Upper lobe of left lung (tissue), 6 donors: Measurements from ENCODE around the gene PPP6R3. TPM values are rescaled to one million over a fixed set of nuclear protein-coding genes. Genes with fewer than 3 reads are reported as not detected.
A peak's percentile ranks its signal among the peaks of the same experiment; 100 is the strongest.

Experiments
- ATAC-seq, 2 donors: fragments of 200-7000 bp; cut with Tn5 transposase; one replicate each; pipeline ENCODE4 v1.9.1; 2022; ENCODE audit warnings: mild to moderate bottlenecking in 2 of 2, moderate library complexity in 2 of 2; ENCODE audit not compliant: low FRiP score in 2 of 2
- DNase-seq, 2 donors: peaks; one replicate each; pipeline ENCODE4 v3.0.0-alpha.2; 2019 to 2020
- H3K27ac ChIP-seq, 4 donors: fragments of 200-600 bp; sonication (generic); one replicate each; pipeline ENCODE4 v1.5.1; 2016 to 2019
- H3K27me3 ChIP-seq, 4 donors: fragments of 200-600 bp; sonication (generic); one replicate each; pipeline ENCODE4 v1.5.1; 2017 to 2019
- H3K36me3 ChIP-seq, 4 donors: fragments of 200-600 bp; sonication (generic); one replicate each; pipeline ENCODE4 v1.5.1; 2016 to 2019
- H3K4me1 ChIP-seq, 4 donors: fragments of 200-600 bp; sonication (generic); one replicate each; pipeline ENCODE4 v1.5.1; 2018 to 2019
- H3K4me3 ChIP-seq, 4 donors: fragments of 200-600 bp; sonication (generic); one replicate each; pipeline ENCODE4 v1.5.1; 2017 to 2019; ENCODE audit warnings: mild to moderate bottlenecking in 2 of 4, moderate library complexity in 1 of 4
- H3K9me3 ChIP-seq, 4 donors: fragments of 200-600 bp; sonication (generic); one replicate each; pipeline ENCODE4 v1.5.1; 2018 to 2019
- EP300 ChIP-seq, 4 donors: sonication (generic); formaldehyde crosslinking; IDR thresholded peaks; one replicate each; pipeline ENCODE4 v1.5.1; 2017; ENCODE audit warnings: antibody characterized with exemption in 4 of 4, control low read depth in 2 of 4
- POLR2A ChIP-seq, 4 donors: fragments of 450-650 bp; IDR thresholded peaks; one replicate each; pipeline ENCODE4 v1.5.1; 2016 to 2017; ENCODE audit warnings: antibody characterized with exemption in 4 of 4, mild to moderate bottlenecking in 2 of 4
- POLR2AphosphoS5 ChIP-seq, 2 donors: sonication (generic); formaldehyde crosslinking; IDR thresholded peaks; one replicate each; pipeline ENCODE4 v1.5.1; 2017; ENCODE audit warnings: antibody characterized with exemption in 2 of 2
- WGBS, 2 donors: methylation state at CpG; one replicate each; pipeline ENCODE4 v1.1.5; 2017 to 2018; 5-methylcytosine and 5-hydroxymethylcytosine counted together
- total RNA-seq, 6 donors: library from RNA; depleted of rRNA in 4 of 6; stranded (reverse); fragments of >200 nt in 4 of 6; gene quantifications; one replicate each; pipeline versions ENCODE4 v1.1.0 to v1.2.1, GENCODE V29; 2016 to 2021
- TF ChIP-seq, protein P1 (sequence below), 6 experiments: fragments of 450-650 bp in 4 of 6; fragments of 200-600 bp in 2 of 6; sonication (generic) in 2 of 6; IDR thresholded peaks; one replicate each; pipeline ENCODE4 v1.5.1; 2016 to 2019; ENCODE audit warnings: antibody characterized with exemption in 6 of 6
- donor health status: DM: no; HTN: no; CAD: no; lungs with moderate emphysema.
- donor health status: DM: no; HTN: yes; CAD: no; lungs with severe emphysema.

PPP6R3 gene
- total RNA-seq, 6 donors from 2014 or later, result 75.7 to 195 (median 114) TPM

DNA sequence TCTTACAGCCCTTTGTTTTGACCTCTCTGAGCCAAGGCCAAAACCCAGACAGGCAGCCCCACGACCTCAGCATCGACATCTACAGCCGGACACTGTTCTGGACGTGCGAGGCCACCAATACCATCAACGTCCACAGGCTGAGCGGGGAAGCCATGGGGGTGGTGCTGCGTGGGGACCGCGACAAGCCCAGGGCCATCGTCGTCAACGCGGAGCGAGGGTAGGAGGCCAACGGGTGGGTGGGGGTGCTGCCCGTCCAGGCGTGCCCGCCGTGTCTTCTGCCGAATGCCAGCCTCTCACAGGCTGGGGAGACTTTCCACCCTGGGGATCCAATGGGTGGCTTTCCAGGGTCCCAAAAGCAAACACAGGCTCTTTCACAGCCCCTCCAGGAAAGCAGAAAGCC, 37.1 kb upstream of the PPP6R3 start:
- 96 to 97% methylated on average over 21 of the region's 21 CpGs for WGBS, 2 donors

GRCh38 chr11:68424101-68424632, 36.4 kb upstream of the PPP6R3 start:
- no peak overlapping the region for H3K4me3 ChIP-seq
- H3K9me3 ChIP-seq, result peaks cover 0 to 3% (median 0%) of the 10 kb centered on the region in 4 donors
- H3K36me3 ChIP-seq, result peaks cover 0 to 47% (median 20%) of the 10 kb centered on the region in 4 donors
- 92 to 93% methylated on average over 16 to 19 of the region's 19 CpGs for WGBS, 2 donors
- H3K27ac ChIP-seq, result no peak overlapping the region
- DNase-seq (no peak), ATAC-seq (no peak)
- no peaks in the 10 kb centered on the region for H3K4me1 ChIP-seq
- TF ChIP-seq, protein P1, sequence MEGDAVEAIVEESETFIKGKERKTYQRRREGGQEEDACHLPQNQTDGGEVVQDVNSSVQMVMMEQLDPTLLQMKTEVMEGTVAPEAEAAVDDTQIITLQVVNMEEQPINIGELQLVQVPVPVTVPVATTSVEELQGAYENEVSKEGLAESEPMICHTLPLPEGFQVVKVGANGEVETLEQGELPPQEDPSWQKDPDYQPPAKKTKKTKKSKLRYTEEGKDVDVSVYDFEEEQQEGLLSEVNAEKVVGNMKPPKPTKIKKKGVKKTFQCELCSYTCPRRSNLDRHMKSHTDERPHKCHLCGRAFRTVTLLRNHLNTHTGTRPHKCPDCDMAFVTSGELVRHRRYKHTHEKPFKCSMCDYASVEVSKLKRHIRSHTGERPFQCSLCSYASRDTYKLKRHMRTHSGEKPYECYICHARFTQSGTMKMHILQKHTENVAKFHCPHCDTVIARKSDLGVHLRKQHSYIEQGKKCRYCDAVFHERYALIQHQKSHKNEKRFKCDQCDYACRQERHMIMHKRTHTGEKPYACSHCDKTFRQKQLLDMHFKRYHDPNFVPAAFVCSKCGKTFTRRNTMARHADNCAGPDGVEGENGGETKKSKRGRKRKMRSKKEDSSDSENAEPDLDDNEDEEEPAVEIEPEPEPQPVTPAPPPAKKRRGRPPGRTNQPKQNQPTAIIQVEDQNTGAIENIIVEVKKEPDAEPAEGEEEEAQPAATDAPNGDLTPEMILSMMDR (IDR thresholded peaks at IDR 0.05), result no peak
- TF ChIP-seq EP300 (IDR thresholded peaks at IDR 0.05) (no peak), POLR2AphosphoS5 (IDR thresholded peaks at IDR 0.05) (no peak), POLR2A (IDR thresholded peaks at IDR 0.05) (no peak)
- no peaks in the 10 kb centered on the region for H3K27me3 ChIP-seq

More for the DNA sequence above, 37.1 kb upstream of the PPP6R3 start:
- Histone ChIP-seq H3K4me3 (no peak overlapping the region), H3K27ac (no peak overlapping the region), H3K4me1 (no peaks in the 10 kb centered on the region), H3K27me3 (no peaks in the 10 kb centered on the region), H3K36me3 (peaks cover 0 to 46% (median 22%) of the 10 kb centered on the region in 4 donors), H3K9me3 (no peaks in the 10 kb centered on the region)
- DNase-seq (no peak), ATAC-seq (no peak)
- no peak for TF ChIP-seq POLR2AphosphoS5 (IDR thresholded peaks at IDR 0.05)
- no peak for TF ChIP-seq POLR2A (IDR thresholded peaks at IDR 0.05)
- no peak for TF ChIP-seq EP300 (IDR thresholded peaks at IDR 0.05)
- TF ChIP-seq, protein P1 (IDR thresholded peaks at IDR 0.05), result no peak

DNA sequence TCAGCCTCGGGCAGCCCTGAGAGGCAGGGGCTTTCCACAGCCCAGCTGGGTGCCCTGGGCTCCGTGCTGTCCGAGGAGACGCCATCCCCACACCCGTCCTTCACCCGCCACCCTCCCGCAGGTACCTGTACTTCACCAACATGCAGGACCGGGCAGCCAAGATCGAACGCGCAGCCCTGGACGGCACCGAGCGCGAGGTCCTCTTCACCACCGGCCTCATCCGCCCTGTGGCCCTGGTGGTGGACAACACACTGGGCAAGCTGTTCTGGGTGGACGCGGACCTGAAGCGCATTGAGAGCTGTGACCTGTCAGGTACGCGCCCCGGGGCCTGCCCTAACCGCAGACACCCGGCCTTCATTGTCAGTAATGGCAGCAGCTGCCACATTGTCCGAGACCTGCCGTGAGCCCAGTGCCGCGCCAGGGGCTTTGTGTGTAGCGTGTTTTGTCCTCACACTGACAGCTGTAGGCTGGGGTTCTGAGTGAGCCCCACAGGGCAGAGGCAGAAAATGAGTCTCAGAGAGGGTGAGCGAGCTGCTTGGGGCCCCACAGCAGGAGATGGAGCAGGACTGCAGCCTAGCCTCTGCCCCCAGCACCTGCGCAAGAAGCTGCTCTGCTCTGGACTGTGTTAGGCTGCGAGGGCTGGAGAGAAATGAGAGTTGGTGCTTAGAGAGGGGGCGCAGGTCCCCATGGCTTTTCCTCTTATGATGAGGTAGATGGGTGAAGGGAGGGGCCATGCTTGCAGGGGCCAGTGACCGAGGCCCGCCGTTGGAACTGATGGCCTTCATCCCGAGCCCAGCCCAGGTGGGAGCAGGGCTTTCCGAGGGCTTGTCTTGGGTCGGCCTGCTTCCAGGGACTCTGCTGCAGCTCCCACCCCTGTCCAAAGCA, 35.3 kb upstream of the PPP6R3 start:
- ATAC-seq, result peak in 1 of 2 donors; percentile 32
- H3K27ac ChIP-seq, result no peak overlapping the region
- peaks cover 0 to 54% (median 23%) of the 10 kb centered on the region in 4 donors for H3K36me3 ChIP-seq
- peak in 1 of 2 donors; percentile 74 for DNase-seq
- no peak overlapping the region for H3K4me3 ChIP-seq
- H3K4me1 ChIP-seq, result no peaks in the 10 kb centered on the region
- WGBS, 2 donors, result 94% methylated on average over 13 to 40 of the region's 40 CpGs
- H3K9me3 ChIP-seq, result peaks cover 0 to 14% (median 6%) of the 10 kb centered on the region in 4 donors
- TF ChIP-seq POLR2A (IDR thresholded peaks at IDR 0.05) (no peak), POLR2AphosphoS5 (IDR thresholded peaks at IDR 0.05) (no peak), EP300 (IDR thresholded peaks at IDR 0.05) (no peak)
- H3K27me3 ChIP-seq, result no peaks in the 10 kb centered on the region

GRCh38 chr11:68425866-68426380, 34.6 kb upstream of the PPP6R3 start:
- ATAC-seq (no peak), DNase-seq (no peak)
- 96% methylated on average over 15 to 20 of the region's 21 CpGs for WGBS, 2 donors
- H3K9me3 ChIP-seq, result peaks cover 0 to 14% (median 6%) of the 10 kb centered on the region in 4 donors
- peaks cover 0 to 54% (median 23%) of the 10 kb centered on the region in 4 donors for H3K36me3 ChIP-seq
- no peak overlapping the region for H3K4me3 ChIP-seq
- H3K27ac ChIP-seq, result no peak overlapping the region
- no peaks in the 10 kb centered on the region for H3K4me1 ChIP-seq
- no peak for TF ChIP-seq EP300 (IDR thresholded peaks at IDR 0.05)
- no peak for TF ChIP-seq POLR2AphosphoS5 (IDR thresholded peaks at IDR 0.05)
- TF ChIP-seq POLR2A (IDR thresholded peaks at IDR 0.05), result no peak
- TF ChIP-seq, protein P1 (IDR thresholded peaks at IDR 0.05), result no peak
- no peaks in the 10 kb centered on the region for H3K27me3 ChIP-seq

DNA sequence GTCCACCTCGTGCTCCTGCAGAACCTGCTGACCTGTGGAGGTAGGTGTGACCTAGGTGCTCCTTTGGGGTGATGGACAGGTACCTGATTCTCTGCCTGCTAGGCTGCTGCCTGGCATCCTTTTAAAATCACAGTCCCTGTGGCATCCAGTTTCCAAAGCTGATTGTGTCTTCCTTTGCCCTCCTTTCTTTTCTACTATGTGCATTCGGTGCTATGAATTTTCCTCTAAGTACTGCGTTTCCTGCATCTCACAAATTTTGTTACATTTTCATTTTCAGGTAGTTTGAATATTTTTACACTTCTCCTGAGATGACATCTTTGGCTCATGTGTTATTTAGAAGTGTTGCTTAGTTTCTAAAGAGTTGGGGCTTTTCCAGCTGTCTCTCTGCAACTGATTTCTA, 30.9 kb upstream of the PPP6R3 start:
- 89 to 92% methylated on average over 3 of the region's 3 CpGs for WGBS, 2 donors
- no peak overlapping the region for H3K27ac ChIP-seq
- peaks cover 0 to 63% (median 30%) of the 10 kb centered on the region in 4 donors for H3K36me3 ChIP-seq
- no peaks in the 10 kb centered on the region for H3K4me1 ChIP-seq
- TF ChIP-seq POLR2AphosphoS5 (IDR thresholded peaks at IDR 0.05) (no peak), POLR2A (IDR thresholded peaks at IDR 0.05) (no peak), EP300 (IDR thresholded peaks at IDR 0.05) (no peak)
- TF ChIP-seq, protein P1 (IDR thresholded peaks at IDR 0.05), result no peak
- DNase-seq, result no peak
- ATAC-seq, result no peak
- H3K4me3 ChIP-seq, result no peak overlapping the region
- H3K27me3 ChIP-seq, result no peaks in the 10 kb centered on the region
- peaks cover 0 to 14% (median 6%) of the 10 kb centered on the region in 4 donors for H3K9me3 ChIP-seq
